ENCODE results near the gene DNAJC2.

Gene DNAJC2, protein sequence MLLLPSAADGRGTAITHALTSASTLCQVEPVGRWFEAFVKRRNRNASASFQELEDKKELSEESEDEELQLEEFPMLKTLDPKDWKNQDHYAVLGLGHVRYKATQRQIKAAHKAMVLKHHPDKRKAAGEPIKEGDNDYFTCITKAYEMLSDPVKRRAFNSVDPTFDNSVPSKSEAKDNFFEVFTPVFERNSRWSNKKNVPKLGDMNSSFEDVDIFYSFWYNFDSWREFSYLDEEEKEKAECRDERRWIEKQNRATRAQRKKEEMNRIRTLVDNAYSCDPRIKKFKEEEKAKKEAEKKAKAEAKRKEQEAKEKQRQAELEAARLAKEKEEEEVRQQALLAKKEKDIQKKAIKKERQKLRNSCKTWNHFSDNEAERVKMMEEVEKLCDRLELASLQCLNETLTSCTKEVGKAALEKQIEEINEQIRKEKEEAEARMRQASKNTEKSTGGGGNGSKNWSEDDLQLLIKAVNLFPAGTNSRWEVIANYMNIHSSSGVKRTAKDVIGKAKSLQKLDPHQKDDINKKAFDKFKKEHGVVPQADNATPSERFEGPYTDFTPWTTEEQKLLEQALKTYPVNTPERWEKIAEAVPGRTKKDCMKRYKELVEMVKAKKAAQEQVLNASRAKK

DNA sequence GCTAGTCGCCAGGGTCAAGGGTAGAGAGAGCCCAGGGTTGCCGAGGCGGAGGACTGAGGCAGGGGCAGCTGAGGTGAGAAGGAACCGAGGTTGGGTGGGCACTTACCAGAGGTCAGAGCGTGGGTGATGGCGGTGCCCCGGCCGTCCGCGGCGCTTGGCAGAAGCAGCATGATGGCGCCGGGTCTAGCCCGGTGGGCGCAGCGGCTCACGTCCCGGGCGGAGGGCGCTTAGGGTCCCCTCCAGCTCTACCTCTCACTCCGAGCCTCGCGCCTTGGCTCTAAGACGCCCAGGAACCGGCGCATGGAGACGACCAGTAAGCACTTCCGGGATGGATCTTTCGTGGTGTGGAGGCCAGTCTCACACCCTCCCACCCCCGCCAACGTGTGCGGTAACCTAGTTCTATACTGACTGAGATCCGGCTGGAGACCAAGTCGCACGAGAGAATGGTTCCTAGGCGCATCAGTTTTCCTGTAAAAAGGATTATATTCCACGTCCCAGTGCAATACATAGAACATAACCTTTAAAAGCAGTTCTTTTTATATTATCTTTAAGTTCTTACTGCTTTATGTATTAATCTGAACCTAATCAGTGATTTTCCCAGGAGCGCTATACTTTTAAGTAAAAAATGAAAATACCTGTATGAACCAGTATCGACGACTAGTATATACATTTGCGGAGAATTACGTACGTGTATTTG is at the start of gene DNAJC2:
Gene DNAJC2 (minus strand): TSS at position 315 of the 697 bp plus-strand sequence. CDS start 145 bp downstream, at position 170.
- no peaks in the 10 kb centered on the region for H3K27me3 ChIP-seq (ENCODE audit: control insufficient read depth, insufficient read depth, low read length)
- H3K36me3 ChIP-seq (ENCODE audit: control insufficient read depth, insufficient read depth, low read length), result peaks cover 3% of the 10 kb centered on the region; the same call in 1 of the 2 replicates
- no peak within 1 kb of the TSS for H3K27ac ChIP-seq (ENCODE audit: low read length)
- no peaks in the 10 kb centered on the region for H3K9me3 ChIP-seq (ENCODE audit: control insufficient read depth, insufficient read depth, low read length)
- no CpG with 5 or more reads among the region's 43 CpGs for WGBS (ENCODE audit: insufficient coverage, insufficient read length)
- no peaks in the 10 kb centered on the region for H3K4me1 ChIP-seq (ENCODE audit: control insufficient read depth, insufficient read depth, low read length)
- peak within 1 kb of the TSS; percentile 94 for H3K4me3 ChIP-seq (ENCODE audit: low read length)
- DNase-seq (ENCODE audit: low read depth, low spot score), result peak; percentile 81

DNA sequence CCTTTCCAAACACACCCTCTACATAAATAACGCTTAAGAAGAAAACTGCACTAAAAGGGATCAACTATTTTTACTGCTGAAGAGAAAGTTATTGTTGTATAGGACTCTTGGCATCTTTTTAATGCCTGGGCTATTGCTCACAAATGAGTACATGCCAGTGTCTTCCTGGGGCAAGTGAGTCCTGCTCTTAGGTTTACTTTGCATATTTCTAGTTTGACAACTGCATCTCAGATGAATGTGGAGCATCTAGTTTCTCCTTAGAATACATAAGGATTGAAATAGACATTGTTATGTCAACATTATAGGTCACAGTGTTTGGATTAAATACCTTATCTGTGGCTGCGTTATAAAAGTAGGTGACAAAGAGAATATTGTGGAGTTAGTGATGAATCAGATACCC is 47.4 kb upstream of the DNAJC2 start:
- Histone ChIP-seq H3K27ac (ENCODE audit: low read length) (no peak overlapping the region), H3K9me3 (ENCODE audit: control insufficient read depth, insufficient read depth, low read length) (no peaks in the 10 kb centered on the region), H3K36me3 (ENCODE audit: control insufficient read depth, insufficient read depth, low read length) (no peaks in the 10 kb centered on the region), H3K4me1 (ENCODE audit: control insufficient read depth, insufficient read depth, low read length) (no peaks in the 10 kb centered on the region), H3K27me3 (ENCODE audit: control insufficient read depth, insufficient read depth, low read length) (no peaks in the 10 kb centered on the region), H3K4me3 (ENCODE audit: low read length) (no peak overlapping the region)
- no peak for DNase-seq (ENCODE audit: low read depth, low spot score)
- no CpG with 5 or more reads among the region's 2 CpGs for WGBS (ENCODE audit: insufficient coverage, insufficient read length)

DNA sequence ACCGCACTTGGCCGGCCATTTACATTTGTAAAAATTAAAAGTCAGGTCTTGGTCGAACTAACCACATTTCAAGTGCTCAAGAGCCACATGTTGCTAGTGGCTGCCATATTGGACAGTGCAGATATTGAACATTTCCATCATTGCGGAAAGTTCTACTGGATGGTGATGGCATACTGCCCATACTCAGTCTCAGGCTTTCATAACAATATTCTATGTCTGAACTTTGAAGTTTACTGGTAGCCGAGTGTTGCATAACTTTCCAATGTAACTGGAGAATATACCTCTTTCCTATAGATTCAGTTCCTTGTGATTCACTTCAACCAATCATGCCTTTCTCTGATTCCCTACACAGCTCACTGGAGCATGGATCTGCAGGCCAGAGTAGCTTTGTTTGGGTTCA is 46.6 kb upstream of the DNAJC2 start:
- Histone ChIP-seq H3K9me3 (ENCODE audit: control insufficient read depth, insufficient read depth, low read length) (no peaks in the 10 kb centered on the region), H3K36me3 (ENCODE audit: control insufficient read depth, insufficient read depth, low read length) (no peaks in the 10 kb centered on the region), H3K27me3 (ENCODE audit: control insufficient read depth, insufficient read depth, low read length) (no peaks in the 10 kb centered on the region), H3K4me1 (ENCODE audit: control insufficient read depth, insufficient read depth, low read length) (no peaks in the 10 kb centered on the region), H3K4me3 (ENCODE audit: low read length) (no peak overlapping the region), H3K27ac (ENCODE audit: low read length) (no peak overlapping the region)
- WGBS (ENCODE audit: insufficient coverage, insufficient read length), result no CpG with 5 or more reads among the region's 5 CpGs
- no peak for DNase-seq (ENCODE audit: low read depth, low spot score)

DNA sequence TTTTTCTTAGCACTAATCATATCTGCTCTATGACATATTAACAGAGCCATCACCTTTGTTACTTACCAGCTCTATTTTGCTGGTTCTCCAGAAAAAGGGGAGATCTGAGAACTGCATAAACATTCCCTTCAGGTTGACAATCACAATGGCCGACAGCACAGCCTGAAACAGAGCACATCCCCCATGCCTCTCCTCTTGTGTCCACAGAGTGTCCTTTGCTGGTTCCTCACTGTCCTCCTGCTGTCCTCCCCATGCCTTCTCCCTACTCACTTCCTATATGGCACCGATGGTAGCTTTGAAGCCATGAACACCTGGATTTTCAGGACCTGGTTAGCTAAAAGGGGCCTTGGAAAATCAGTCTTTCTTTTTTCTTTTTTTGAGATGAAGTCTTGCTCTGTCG is 44.7 kb upstream of the DNAJC2 start:
- H3K4me1 ChIP-seq (ENCODE audit: control insufficient read depth, insufficient read depth, low read length), result no peaks in the 10 kb centered on the region
- WGBS (ENCODE audit: insufficient coverage, insufficient read length), result no CpG with 5 or more reads among the region's 3 CpGs
- no peaks in the 10 kb centered on the region for H3K36me3 ChIP-seq (ENCODE audit: control insufficient read depth, insufficient read depth, low read length)

DNA sequence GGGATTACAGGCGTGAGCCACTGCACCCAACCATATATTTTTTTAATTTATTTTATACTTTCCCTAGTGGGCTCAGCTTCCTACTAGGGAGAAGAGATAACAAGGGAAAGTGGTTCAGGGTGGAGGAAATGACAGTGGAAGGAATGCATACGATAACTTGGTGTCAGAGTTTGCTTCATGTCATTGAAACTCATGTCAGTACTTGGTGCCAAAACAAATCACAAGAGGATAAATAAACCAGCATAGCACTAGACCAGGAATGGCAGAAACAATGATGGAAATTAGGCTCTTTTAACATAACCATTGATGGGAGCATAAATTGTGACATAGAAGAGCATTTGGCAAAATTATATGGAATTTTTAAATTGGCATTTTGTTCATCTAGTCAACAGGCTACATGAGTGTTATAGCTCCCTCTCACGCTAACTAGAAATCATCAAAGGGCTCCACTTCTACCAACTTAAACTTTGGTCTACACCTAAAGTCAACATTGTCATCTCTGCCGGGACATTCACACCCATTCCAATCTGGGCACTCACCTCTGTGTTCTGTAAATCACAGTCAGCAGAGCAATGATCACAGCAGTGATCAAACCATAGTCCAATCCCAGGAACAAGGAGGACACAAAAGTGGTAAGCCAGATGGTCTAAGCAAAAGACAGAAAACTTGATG is 44.0 kb upstream of the DNAJC2 start:
- DNase-seq (ENCODE audit: low read depth, low spot score), result no peak
- no peaks in the 10 kb centered on the region for H3K4me1 ChIP-seq (ENCODE audit: control insufficient read depth, insufficient read depth, low read length)
- H3K27ac ChIP-seq (ENCODE audit: low read length), result no peak overlapping the region
- no peaks in the 10 kb centered on the region for H3K9me3 ChIP-seq (ENCODE audit: control insufficient read depth, insufficient read depth, low read length)
- WGBS (ENCODE audit: insufficient coverage, insufficient read length), result no CpG with 5 or more reads among the region's 4 CpGs
- no peaks in the 10 kb centered on the region for H3K27me3 ChIP-seq (ENCODE audit: control insufficient read depth, insufficient read depth, low read length)
- H3K4me3 ChIP-seq (ENCODE audit: low read length), result no peak overlapping the region
- H3K36me3 ChIP-seq (ENCODE audit: control insufficient read depth, insufficient read depth, low read length), result no peaks in the 10 kb centered on the region

More for the DNA sequence above, 44.7 kb upstream of the DNAJC2 start:
- no peaks in the 10 kb centered on the region for H3K9me3 ChIP-seq (ENCODE audit: control insufficient read depth, insufficient read depth, low read length)
- H3K27me3 ChIP-seq (ENCODE audit: control insufficient read depth, insufficient read depth, low read length), result no peaks in the 10 kb centered on the region
- H3K27ac ChIP-seq (ENCODE audit: low read length), result no peak overlapping the region
- no peak overlapping the region for H3K4me3 ChIP-seq (ENCODE audit: low read length)
- no peak for DNase-seq (ENCODE audit: low read depth, low spot score)

DNA sequence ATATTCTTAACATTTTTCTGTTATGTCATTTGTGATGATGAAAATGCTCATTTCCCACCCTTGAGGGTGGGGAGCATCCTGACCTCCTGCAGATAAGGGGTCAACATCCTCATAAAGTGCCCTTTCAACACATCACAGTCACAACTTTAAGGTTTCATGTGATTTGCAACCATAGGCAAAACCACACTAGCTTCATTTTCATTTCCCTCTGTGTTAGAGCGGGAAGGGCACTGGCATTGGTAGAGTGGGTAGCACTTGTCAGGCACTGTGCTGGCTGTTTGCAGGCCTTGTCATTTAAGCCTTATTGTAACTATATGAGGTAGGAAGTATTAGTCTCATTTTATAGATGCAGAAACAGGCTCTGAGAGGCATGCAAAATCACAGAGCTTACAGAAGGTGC is 42.7 kb upstream of the DNAJC2 start:
- Histone ChIP-seq H3K9me3 (ENCODE audit: control insufficient read depth, insufficient read depth, low read length) (no peaks in the 10 kb centered on the region), H3K27ac (ENCODE audit: low read length) (no peak overlapping the region), H3K36me3 (ENCODE audit: control insufficient read depth, insufficient read depth, low read length) (no peaks in the 10 kb centered on the region), H3K4me3 (ENCODE audit: low read length) (no peak overlapping the region), H3K4me1 (ENCODE audit: control insufficient read depth, insufficient read depth, low read length) (no peaks in the 10 kb centered on the region), H3K27me3 (ENCODE audit: control insufficient read depth, insufficient read depth, low read length) (no peaks in the 10 kb centered on the region)
- no peak for DNase-seq (ENCODE audit: low read depth, low spot score)
- no CpG with 5 or more reads among the region's 1 CpG for WGBS (ENCODE audit: insufficient coverage, insufficient read length)

DNA sequence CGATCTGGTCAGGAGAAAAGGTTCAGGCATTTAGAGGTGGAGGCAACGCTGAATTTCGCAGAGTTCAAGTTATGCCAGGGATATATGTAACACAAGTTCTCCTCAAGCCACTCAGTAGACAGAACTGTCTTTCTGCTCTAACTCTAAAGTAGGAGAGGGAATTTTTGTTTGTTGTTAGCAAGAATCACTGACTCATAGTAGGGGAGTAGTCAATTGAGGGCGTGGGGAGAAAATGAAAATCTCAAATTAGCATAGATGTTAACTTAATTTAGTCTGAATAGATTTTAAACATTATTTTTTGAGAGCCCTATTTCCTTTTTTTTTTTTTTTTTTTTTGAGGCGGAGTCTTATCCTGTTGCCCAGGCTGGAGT is 37.5 kb upstream of the DNAJC2 start:
- WGBS (ENCODE audit: insufficient coverage, insufficient read length), result 100% methylated on average over 1 of the region's 5 CpGs

DNA sequence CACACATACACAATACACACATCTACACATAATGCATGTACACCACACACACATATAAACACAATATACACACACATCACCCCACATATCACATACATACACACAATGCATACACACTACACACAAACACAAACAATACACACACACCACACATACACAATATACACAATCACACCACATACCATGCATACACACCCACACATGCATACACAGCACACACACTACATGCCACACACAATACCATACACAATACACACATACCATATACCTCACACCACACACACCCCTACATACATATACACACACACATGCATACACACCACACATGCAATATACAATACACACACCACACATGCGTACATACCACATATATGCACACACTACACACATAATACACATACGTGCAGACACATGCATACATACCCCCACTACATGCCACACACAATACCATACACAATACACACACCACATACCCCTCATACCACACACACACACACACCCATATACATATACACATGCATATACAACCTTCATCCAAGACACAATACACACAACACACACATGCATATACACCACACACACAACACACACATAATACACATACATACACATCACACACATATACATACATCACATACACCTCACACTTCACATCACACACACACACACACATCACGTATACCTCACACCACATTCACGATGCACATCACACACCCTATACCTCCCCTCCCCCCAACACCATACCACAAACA is 36.9 kb upstream of the DNAJC2 start:
- no peaks in the 10 kb centered on the region for H3K27me3 ChIP-seq (ENCODE audit: control insufficient read depth, insufficient read depth, low read length)
- no peak overlapping the region for H3K4me3 ChIP-seq (ENCODE audit: low read length)
- H3K4me1 ChIP-seq (ENCODE audit: control insufficient read depth, insufficient read depth, low read length), result no peaks in the 10 kb centered on the region
- DNase-seq (ENCODE audit: low read depth, low spot score), result no peak
- no peaks in the 10 kb centered on the region for H3K9me3 ChIP-seq (ENCODE audit: control insufficient read depth, insufficient read depth, low read length)
- no peaks in the 10 kb centered on the region for H3K36me3 ChIP-seq (ENCODE audit: control insufficient read depth, insufficient read depth, low read length)
- WGBS (ENCODE audit: insufficient coverage, insufficient read length), result 100% methylated on average over 3 of the region's 4 CpGs
- no peak overlapping the region for H3K27ac ChIP-seq (ENCODE audit: low read length)

More for the DNA sequence above, 37.5 kb upstream of the DNAJC2 start:
- no peak overlapping the region for H3K27ac ChIP-seq (ENCODE audit: low read length)
- no peak for DNase-seq (ENCODE audit: low read depth, low spot score)
- H3K4me3 ChIP-seq (ENCODE audit: low read length), result no peak overlapping the region
- H3K4me1 ChIP-seq (ENCODE audit: control insufficient read depth, insufficient read depth, low read length), result no peaks in the 10 kb centered on the region
- no peaks in the 10 kb centered on the region for H3K9me3 ChIP-seq (ENCODE audit: control insufficient read depth, insufficient read depth, low read length)
- no peaks in the 10 kb centered on the region for H3K27me3 ChIP-seq (ENCODE audit: control insufficient read depth, insufficient read depth, low read length)
- no peaks in the 10 kb centered on the region for H3K36me3 ChIP-seq (ENCODE audit: control insufficient read depth, insufficient read depth, low read length)

DNA sequence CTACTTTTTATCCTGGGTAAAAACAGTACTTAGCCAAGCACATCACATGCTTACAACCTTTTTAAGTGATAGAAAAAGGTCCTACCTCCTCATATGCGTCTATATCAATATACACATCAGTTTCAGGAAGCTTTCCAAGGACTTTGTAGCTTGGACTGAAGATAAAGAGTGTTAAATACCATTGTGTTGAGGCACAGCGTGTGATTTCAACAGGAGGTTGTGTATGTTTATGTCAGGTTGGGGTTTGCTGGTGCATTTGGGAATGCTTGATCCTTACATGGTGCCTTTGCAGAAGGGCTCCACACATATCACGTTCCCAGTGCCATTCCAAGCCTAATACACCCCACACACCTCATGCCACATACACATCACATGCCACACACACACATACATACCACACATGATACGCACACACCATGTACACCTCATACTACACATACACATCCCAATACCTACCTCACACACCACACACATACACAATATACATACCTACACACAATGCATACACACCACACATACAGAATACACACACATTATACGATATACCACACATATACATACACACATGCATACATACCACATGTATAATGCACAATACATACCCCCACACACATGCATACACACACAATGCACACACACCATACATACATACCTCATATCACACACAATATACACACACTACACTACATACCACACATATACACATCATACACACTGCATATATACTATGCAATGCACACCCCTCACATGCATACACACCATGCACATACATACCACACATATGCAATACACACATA is 36.0 kb upstream of the DNAJC2 start:
- H3K27ac ChIP-seq (ENCODE audit: low read length), result no peak overlapping the region
- no peak overlapping the region for H3K4me3 ChIP-seq (ENCODE audit: low read length)
- no peak for DNase-seq (ENCODE audit: low read depth, low spot score)
- no peaks in the 10 kb centered on the region for H3K36me3 ChIP-seq (ENCODE audit: control insufficient read depth, insufficient read depth, low read length)
- H3K27me3 ChIP-seq (ENCODE audit: control insufficient read depth, insufficient read depth, low read length), result no peaks in the 10 kb centered on the region
- H3K4me1 ChIP-seq (ENCODE audit: control insufficient read depth, insufficient read depth, low read length), result no peaks in the 10 kb centered on the region
- WGBS (ENCODE audit: insufficient coverage, insufficient read length), result 100% methylated on average over 2 of the region's 5 CpGs
- no peaks in the 10 kb centered on the region for H3K9me3 ChIP-seq (ENCODE audit: control insufficient read depth, insufficient read depth, low read length)

Measured in iPS DF 6.9 (cell line).